Endothelial cell of umbilical vein (primary cell): ENCODE data around the gene CLSTN1.

Experiments
- CTCF ChIP-seq, 2 donors: IDR thresholded peaks; 1 replicate in 1 of 2; 2 replicates in 1 of 2; pipeline ENCODE4 v1.5.1; 2011; ENCODE audit warnings: low read length in 2 of 2, mild to moderate bottlenecking in 2 of 2, moderate library complexity in 2 of 2, control low read depth in 1 of 2, inconsistent platforms in 1 of 2, low read depth in 1 of 2; ENCODE audit not compliant: insufficient read depth in 1 of 2; ENCODE audit errors: extremely low read depth in 1 of 2
- POLR2A ChIP-seq: IDR thresholded peaks from 2 replicates; pipeline ENCODE4 v1.6.1; 2012; ENCODE audit warnings: low read depth, mild to moderate bottlenecking, control low read depth, low read length
- POLR2AphosphoS5 ChIP-seq: IDR thresholded peaks from 2 replicates; pipeline ENCODE4 v1.6.1; 2012; ENCODE audit warnings: low read depth, mild to moderate bottlenecking, control low read depth, low read length, moderate library complexity; ENCODE audit not compliant: insufficient read depth

- TF ChIP-seq POLR2AphosphoS5, result no peak
- TF ChIP-seq CTCF (IDR thresholded peaks at IDR 0.05; ENCODE audit: extremely low read depth in 1 of 2, insufficient read depth in 1 of 2, low read depth in 1 of 2, low read length in 2 of 2), result no peak
- no peak for TF ChIP-seq POLR2A
Measured at GRCh38 chr1:9858293-9859035, 34.7 kb upstream of the CLSTN1 start.
